Esophagus mucosa (tissue), 1 donor: ENCODE data around the gene MKRN3. TPM values are rescaled to one million over a fixed set of nuclear protein-coding genes. Genes with fewer than 3 reads are reported as not detected.
"Not testable (repeated sequence)": the region's sequence is repeated elsewhere in the genome, so short reads cannot be mapped to it uniquely, and the experiment has no call there.

Experiments used
- ATAC-seq: fragments of 200-7000 bp; cut with Tn5 transposase; one replicate; pipeline ENCODE4 v1.9.1; 2020
- total RNA-seq: library from RNA; stranded (reverse); gene quantifications from one replicate; pipeline ENCODE4 v1.2.4, GENCODE V29; 2023
- donor health status: DM: yes; HTN: yes; CAD: no.

The MKRN3 gene
- total RNA-seq, 1 donor from 2014 or later: 2.5 TPM

GRCh38 chr15:23589012-23589411 lies 23.5 kb downstream of the MKRN3 start:
- ATAC-seq: no peak

GRCh38 chr15:23594252-23594770 lies 28.8 kb downstream of the MKRN3 start:
- ATAC-seq: no peak

GRCh38 chr15:23595368-23595767 lies 29.9 kb downstream of the MKRN3 start:
- no peak for ATAC-seq

DNA sequence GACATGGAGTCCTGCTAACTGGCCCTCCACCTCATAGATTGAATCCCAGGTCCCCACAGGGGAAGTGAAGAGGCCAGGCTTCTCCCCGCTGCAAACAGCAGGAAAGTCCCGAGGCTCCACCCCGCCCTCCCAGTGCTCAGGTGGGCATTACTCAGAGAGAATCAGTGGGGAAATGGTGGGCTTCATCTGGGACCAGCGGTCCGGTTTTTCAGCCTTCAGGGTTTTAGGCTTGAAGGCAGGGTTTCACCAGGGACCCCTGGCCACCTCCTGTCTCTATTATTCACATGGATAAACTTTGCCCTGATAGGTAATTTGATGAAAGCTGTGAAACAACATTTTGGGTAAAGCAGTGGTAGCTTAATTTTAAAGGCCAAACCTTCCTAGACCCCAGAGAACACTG lies 31.3 kb downstream of the MKRN3 start:
- ATAC-seq: no peak

- ATAC-seq: not testable (repeated sequence)
Observed at GRCh38 chr15:23597278-23597677, 31.8 kb downstream of the MKRN3 start.

- ATAC-seq: no peak
Observed at GRCh38 chr15:23599053-23599452, 33.6 kb downstream of the MKRN3 start.

- ATAC-seq: no peak
Observed at GRCh38 chr15:23602124-23602523, 36.6 kb downstream of the MKRN3 start.

DNA sequence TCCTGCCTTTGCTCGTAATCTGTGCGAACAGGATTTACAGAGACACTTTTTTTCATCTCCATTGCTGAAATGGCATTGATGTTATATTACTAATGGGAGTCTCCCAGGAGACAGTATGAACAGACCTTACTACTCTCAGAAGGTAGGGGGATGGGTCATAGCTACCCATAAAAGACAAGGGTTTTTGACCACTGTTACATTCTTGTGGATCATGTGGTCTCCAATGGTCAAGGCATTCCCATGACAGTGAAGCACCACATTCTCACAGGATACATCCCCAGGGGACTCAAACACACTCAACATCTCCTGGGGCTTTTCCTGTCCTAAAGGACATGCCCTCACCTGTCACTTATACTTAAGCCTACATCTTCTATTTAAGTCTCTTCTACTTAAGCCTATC lies 40.8 kb downstream of the MKRN3 start:
- no peak for ATAC-seq

DNA sequence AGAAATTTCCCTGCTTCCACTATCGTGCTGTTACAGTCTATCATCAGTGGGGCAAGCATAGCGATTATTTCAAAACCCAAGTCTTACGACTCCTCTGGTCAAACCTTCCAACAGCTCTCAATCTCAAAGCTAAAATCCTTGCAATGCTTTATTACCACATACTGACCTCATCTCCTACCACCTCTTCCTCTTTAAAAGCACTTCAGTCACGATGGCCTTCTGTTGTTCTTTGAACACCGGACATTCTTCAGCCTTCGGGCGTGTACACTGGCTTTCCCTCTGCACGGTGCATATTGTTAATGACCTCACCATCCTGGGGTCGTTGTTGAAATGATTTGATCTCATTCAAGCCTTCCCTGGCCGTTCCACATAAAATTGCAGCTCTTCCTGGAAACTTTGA lies 51.1 kb downstream of the MKRN3 start:
- no peak for ATAC-seq

Other genes starting within 250 kb of the MKRN3 start
- not detected for gene GOLGA6L26, start 231.5 kb upstream of the MKRN3 start, total RNA-seq
- 0.24 TPM for gene GOLGA8S, start 210.9 kb upstream of the MKRN3 start, total RNA-seq
- not detected for gene GOLGA6L2, start 118.4 kb upstream of the MKRN3 start, total RNA-seq
- gene MAGEL2, start 82.2 kb downstream of the MKRN3 start, total RNA-seq: 0.08 TPM
- gene NDN, start 121.6 kb downstream of the MKRN3 start, total RNA-seq: 17.3 TPM